RWPE2 (cell line): ENCODE measurements around the gene RARRES1.

Experiments
- ATAC-seq: fragments of 200-7000 bp; cut with Tn5 transposase; 3 replicates; pipeline ENCODE4 v1.9.1; 2021; ENCODE audit warnings: low read depth
- DNase-seq: peaks from one replicate; pipeline ENCODE4 v3.0.0-alpha.2; 2020; ENCODE audit warnings: low spot score
- H3K27ac ChIP-seq: fragments of 450-650 bp; 2 replicates; pipeline ENCODE4 v1.5.1; 2017; ENCODE audit warnings: mild to moderate bottlenecking; ENCODE audit not compliant: poor library complexity, severe bottlenecking
- H3K27me3 ChIP-seq: fragments of 250-450 bp; sonication (Bioruptor Pico); 2 replicates; pipeline ENCODE4 v1.5.1; 2021; ENCODE audit warnings: mild to moderate bottlenecking, moderate library complexity; ENCODE audit not compliant: insufficient read depth, poor library complexity, severe bottlenecking
- H3K36me3 ChIP-seq: fragments of 250-450 bp; sonication (Bioruptor Pico); 2 replicates; pipeline ENCODE4 v1.5.1; 2020; ENCODE audit warnings: low read depth, mild to moderate bottlenecking, moderate library complexity
- H3K4me1 ChIP-seq: fragments of 250-450 bp; sonication (Bioruptor Pico); 2 replicates; pipeline ENCODE4 v1.5.1; 2021; ENCODE audit warnings: mild to moderate bottlenecking, moderate library complexity; ENCODE audit not compliant: insufficient read depth, poor library complexity, severe bottlenecking
- H3K4me3 ChIP-seq: fragments of 250-450 bp; sonication (Bioruptor Pico); 2 replicates; pipeline ENCODE4 v1.5.1; 2021; ENCODE audit warnings: mild to moderate bottlenecking, moderate library complexity; ENCODE audit not compliant: severe bottlenecking
- H3K9me3 ChIP-seq: fragments of 250-450 bp; sonication (Bioruptor Pico); 2 replicates; pipeline ENCODE4 v1.5.1; 2021; ENCODE audit warnings: mild to moderate bottlenecking, moderate library complexity; ENCODE audit not compliant: severe bottlenecking
- TF ChIP-seq, protein P1 (sequence below): fragments of 450-650 bp; IDR thresholded peaks from one replicate; pipeline ENCODE4 v1.5.1; 2017; ENCODE audit warnings: mild to moderate bottlenecking, moderate library complexity; ENCODE audit not compliant: poor library complexity, severe bottlenecking

Gene RARRES1

DNA sequence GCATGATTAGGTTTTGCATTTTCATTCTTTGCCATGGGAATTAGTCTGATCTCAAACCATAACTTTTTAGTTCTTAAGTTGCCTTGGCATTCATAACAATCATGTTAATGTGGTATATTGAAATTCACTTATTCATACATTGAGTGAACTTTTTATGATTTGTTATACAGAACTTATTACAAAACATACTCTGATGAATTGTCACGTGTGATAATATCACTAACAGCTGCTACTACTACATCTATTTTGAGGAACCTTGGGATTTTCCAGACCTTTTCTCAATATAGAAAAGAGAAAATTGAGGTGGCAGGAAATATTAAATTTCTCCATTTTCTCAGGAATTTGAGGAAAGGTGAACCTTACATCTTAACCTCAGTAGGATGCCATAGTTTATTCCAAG lies 69.0 kb downstream of the RARRES1 start:
- ATAC-seq (no peak), DNase-seq (no peak)
- H3K36me3 ChIP-seq = peaks cover 98% of the 10 kb centered on the region
- no peak overlapping the region for H3K27ac ChIP-seq
- no peaks in the 10 kb centered on the region for H3K27me3 ChIP-seq
- no peaks in the 10 kb centered on the region for H3K9me3 ChIP-seq
- TF ChIP-seq, protein P1, sequence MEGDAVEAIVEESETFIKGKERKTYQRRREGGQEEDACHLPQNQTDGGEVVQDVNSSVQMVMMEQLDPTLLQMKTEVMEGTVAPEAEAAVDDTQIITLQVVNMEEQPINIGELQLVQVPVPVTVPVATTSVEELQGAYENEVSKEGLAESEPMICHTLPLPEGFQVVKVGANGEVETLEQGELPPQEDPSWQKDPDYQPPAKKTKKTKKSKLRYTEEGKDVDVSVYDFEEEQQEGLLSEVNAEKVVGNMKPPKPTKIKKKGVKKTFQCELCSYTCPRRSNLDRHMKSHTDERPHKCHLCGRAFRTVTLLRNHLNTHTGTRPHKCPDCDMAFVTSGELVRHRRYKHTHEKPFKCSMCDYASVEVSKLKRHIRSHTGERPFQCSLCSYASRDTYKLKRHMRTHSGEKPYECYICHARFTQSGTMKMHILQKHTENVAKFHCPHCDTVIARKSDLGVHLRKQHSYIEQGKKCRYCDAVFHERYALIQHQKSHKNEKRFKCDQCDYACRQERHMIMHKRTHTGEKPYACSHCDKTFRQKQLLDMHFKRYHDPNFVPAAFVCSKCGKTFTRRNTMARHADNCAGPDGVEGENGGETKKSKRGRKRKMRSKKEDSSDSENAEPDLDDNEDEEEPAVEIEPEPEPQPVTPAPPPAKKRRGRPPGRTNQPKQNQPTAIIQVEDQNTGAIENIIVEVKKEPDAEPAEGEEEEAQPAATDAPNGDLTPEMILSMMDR = no peak
- no peaks in the 10 kb centered on the region for H3K4me1 ChIP-seq
- no peak overlapping the region for H3K4me3 ChIP-seq

DNA sequence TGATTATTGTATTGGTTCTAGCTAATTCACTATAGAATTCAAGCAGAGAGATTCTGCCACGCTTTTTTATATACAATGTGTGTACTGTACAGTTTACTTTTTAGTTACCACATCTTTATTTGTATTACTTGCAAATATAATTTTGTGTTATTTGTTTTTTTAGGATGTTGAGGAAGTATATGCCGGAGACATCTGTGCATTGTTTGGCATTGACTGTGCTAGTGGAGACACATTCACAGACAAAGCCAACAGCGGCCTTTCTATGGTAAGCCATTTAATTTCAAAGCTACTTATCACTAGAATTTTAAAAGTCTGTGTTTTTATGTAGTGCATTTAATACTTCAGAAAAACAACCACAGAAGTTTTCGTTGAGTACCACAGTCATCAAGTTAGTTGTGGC lies 71.5 kb downstream of the RARRES1 start:
- Histone ChIP-seq H3K4me1 (no peaks in the 10 kb centered on the region), H3K27ac (no peak overlapping the region), H3K36me3 (peaks cover 95% of the 10 kb centered on the region), H3K27me3 (no peaks in the 10 kb centered on the region), H3K9me3 (no peaks in the 10 kb centered on the region), H3K4me3 (no peak overlapping the region)
- DNase-seq (no peak), ATAC-seq (no peak)
- TF ChIP-seq, protein P1 = no peak

DNA sequence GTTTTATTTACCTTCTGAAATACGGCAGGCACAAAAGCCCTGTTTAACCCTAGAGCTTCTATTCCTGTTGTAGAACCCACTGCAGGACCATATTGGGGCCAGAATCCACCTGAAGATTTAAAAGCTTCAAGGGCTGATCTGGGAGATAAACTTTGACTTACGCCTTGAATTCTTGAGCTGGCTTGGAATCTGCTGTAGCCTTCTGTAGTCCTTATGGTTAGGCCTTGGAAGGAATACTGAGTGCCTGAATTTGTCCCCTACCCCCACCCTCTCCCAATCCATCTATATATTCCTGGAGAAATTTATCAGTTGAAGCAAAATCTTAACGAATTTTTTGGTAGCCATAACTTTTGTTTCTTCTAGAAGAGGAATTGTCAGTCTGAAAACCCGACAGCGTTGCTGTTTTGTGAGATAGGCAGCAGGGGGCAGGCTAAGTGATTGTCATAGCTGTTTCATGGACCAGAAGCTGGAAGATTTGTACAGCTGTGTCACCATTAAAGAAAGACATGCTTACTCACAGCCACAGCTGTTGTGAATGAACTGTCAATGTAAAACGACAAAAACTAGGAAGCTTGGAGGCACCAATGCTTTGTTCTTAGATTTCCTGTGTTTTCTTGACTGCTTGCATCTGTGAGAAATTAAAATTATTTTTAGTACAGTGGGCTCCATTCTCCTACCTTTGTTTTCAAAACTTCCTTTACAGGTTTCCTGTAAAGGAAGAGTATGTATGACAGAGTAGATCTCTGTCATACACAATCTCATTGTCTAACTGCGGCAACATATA lies 72.6 kb downstream of the RARRES1 start:
- no peak overlapping the region for H3K27ac ChIP-seq

DNA sequence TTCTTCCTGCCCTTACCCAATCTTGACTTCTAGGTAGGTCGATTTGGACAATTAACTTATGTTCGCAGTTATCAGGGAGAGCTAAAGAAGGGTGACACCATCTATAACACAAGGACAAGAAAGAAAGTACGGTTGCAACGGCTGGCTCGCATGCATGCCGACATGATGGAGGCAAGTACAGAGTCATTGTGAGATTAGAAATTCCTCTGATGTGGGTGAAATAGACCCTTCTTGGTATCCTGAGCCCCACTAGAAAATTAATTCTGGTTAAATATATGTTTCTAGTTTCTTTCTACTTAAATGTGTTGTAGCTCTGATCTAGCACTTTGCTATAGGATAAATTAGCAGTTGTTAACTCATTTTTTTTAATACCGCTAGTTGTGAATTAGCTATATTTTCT lies 73.4 kb downstream of the RARRES1 start:
- DNase-seq (no peak), ATAC-seq (no peak)
- H3K4me1 ChIP-seq = no peaks in the 10 kb centered on the region
- H3K9me3 ChIP-seq = no peaks in the 10 kb centered on the region
- H3K27me3 ChIP-seq = no peaks in the 10 kb centered on the region
- H3K27ac ChIP-seq = no peak overlapping the region
- TF ChIP-seq, protein P1 = no peak
- H3K36me3 ChIP-seq = peaks cover 93% of the 10 kb centered on the region
- H3K4me3 ChIP-seq = no peak overlapping the region

More for the DNA sequence above, 72.6 kb downstream of the RARRES1 start:
- Histone ChIP-seq H3K27me3 (no peaks in the 10 kb centered on the region), H3K4me1 (no peaks in the 10 kb centered on the region), H3K36me3 (peaks cover 95% of the 10 kb centered on the region), H3K9me3 (no peaks in the 10 kb centered on the region), H3K4me3 (no peak overlapping the region)
- 0 out of 3 replicates have a peak, but pooled peaks have one; percentile 36 for ATAC-seq
- no peak for DNase-seq
- TF ChIP-seq, protein P1 = peak; percentile 67

DNA sequence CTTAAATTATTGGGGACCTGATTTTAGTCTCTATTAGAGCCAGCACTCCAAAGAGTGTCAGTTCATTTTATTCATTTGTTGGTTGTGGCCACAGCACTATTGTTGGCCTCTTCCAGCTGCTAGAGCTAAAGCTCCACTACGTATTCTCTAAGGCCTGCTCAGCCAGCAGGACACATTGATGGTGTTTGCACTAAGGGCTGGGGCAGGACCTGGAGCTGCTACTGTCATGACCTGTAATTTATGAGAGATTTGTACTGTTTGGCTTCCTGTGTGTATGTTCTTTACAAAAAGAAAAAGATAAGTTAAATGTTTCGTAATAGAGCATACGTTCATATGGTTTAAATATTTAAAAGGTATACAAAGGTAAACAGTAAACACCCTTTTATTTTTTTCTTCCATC lies 79.8 kb downstream of the RARRES1 start:
- H3K27ac ChIP-seq = no peak overlapping the region
- TF ChIP-seq, protein P1 = no peak
- H3K9me3 ChIP-seq = no peaks in the 10 kb centered on the region
- H3K4me1 ChIP-seq = no peaks in the 10 kb centered on the region
- no peaks in the 10 kb centered on the region for H3K27me3 ChIP-seq
- peaks cover 89% of the 10 kb centered on the region for H3K36me3 ChIP-seq
- ATAC-seq = no peak
- H3K4me3 ChIP-seq = no peak overlapping the region
- no peak for DNase-seq
